Keratinocyte (primary cell): ENCODE measurements around the gene AHNAK2. TPM values are rescaled to one million over a fixed set of nuclear protein-coding genes. Genes with fewer than 3 reads are reported as not detected.

Experiments
- DNase-seq: peaks from one replicate; pipeline ENCODE4 v3.0.0-alpha.2; 2011; ENCODE audit warnings: low read depth, missing footprints, low spot score
- FAIRE-seq: peaks from 2 replicates; lab custom pipeline; 2011; peaks lifted over from hg19 to GRCh38; lab: Jason Lieb, UNC
- H2AFZ ChIP-seq: 2 replicates; pipeline ENCODE4 v1.6.0; 2012; ENCODE audit warnings: low read length, control low read depth, inconsistent platforms; ENCODE audit not compliant: control insufficient read depth
- H3K27ac ChIP-seq: 2 replicates; pipeline ENCODE4 v1.5.1; 2011; ENCODE audit warnings: low read length; ENCODE audit not compliant: control insufficient read depth, insufficient read depth
- H3K27me3 ChIP-seq: 3 replicates; pipeline ENCODE4 v1.6.0; 2011; ENCODE audit warnings: low read length; ENCODE audit not compliant: control insufficient read depth, insufficient read depth; ENCODE audit errors: extremely low read depth
- H3K36me3 ChIP-seq, 2 experiments: 2 replicates in 1 of 2; 3 replicates in 1 of 2; pipeline ENCODE4 v1.5.1; 2011; ENCODE audit warnings: low read length in 2 of 2, mild to moderate bottlenecking in 1 of 2; ENCODE audit not compliant: control insufficient read depth in 2 of 2, insufficient read depth in 2 of 2; ENCODE audit errors: extremely low read depth in 1 of 2
- H3K4me1 ChIP-seq: 3 replicates; pipeline ENCODE4 v1.5.1; 2011; ENCODE audit warnings: low read length; ENCODE audit not compliant: control insufficient read depth, insufficient read depth; ENCODE audit errors: extremely low read depth
- H3K4me2 ChIP-seq: 3 replicates; pipeline ENCODE4 v1.6.0; 2011; ENCODE audit warnings: low read depth, low read length; ENCODE audit not compliant: control insufficient read depth, insufficient read depth; ENCODE audit errors: extremely low read depth
- H3K4me3 ChIP-seq, 3 experiments: fragments of 200-600 bp in 1 of 3; sonication (generic) in 1 of 3; 2 replicates in 2 of 3; 3 replicates in 1 of 3; pipeline ENCODE4 v1.5.1; 2011 to 2016; ENCODE audit warnings: low read length in 3 of 3, mild to moderate bottlenecking in 3 of 3, control low read depth in 2 of 3, inconsistent platforms in 1 of 3, low read depth in 1 of 3, mixed read lengths in 1 of 3, mixed run types in 1 of 3, moderate library complexity in 1 of 3; ENCODE audit not compliant: control insufficient read depth in 2 of 3, insufficient read depth in 2 of 3; ENCODE audit errors: extremely low read depth in 1 of 3
- H3K79me2 ChIP-seq: 2 replicates; pipeline ENCODE4 v1.6.0; 2012; ENCODE audit warnings: low read length; ENCODE audit not compliant: control insufficient read depth, insufficient read depth
- H3K9ac ChIP-seq: 3 replicates; pipeline ENCODE4 v1.6.0; 2011; ENCODE audit warnings: low read length; ENCODE audit not compliant: control insufficient read depth, insufficient read depth; ENCODE audit errors: extremely low read depth
- H3K9me1 ChIP-seq: 3 replicates; pipeline ENCODE4 v1.6.0; 2011; ENCODE audit warnings: low read length; ENCODE audit not compliant: control insufficient read depth, insufficient read depth; ENCODE audit errors: extremely low read depth
- H3K9me3 ChIP-seq: 2 replicates; pipeline ENCODE4 v1.5.1; 2012; ENCODE audit warnings: low read depth, low read length; ENCODE audit not compliant: control insufficient read depth
- H4K20me1 ChIP-seq: 3 replicates; pipeline ENCODE4 v1.6.0; 2011; ENCODE audit warnings: low read length; ENCODE audit not compliant: control insufficient read depth, insufficient read depth; ENCODE audit errors: extremely low read depth
- EZH2 ChIP-seq: IDR thresholded peaks from one replicate; pipeline ENCODE4 v1.6.1; 2012; ENCODE audit warnings: inconsistent platforms, mild to moderate bottlenecking, low read length, moderate library complexity
- dilution Hi-C: fragments of 300-500 bp; cut with MboI; formaldehyde crosslinking; loops from one replicate; pipeline ENCODE4 v1.7.0; 2020; ENCODE audit warnings: low sequenced_read_pairs; ENCODE audit not compliant: extremely low pct_ligation_motif_present
- polyA plus RNA-seq, 5 experiments: library from polyadenylated mRNA; depleted of rRNA in 3 of 5; stranded (reverse) in 3 of 5; stranded (forward) in 1 of 5; unstranded in 1 of 5; fragments of >200 nt; gene quantifications; 1 replicate in 1 of 5; 2 replicates in 3 of 5; 3 replicates in 1 of 5; pipeline versions ENCODE4 v1.2.1 to v1.2.3, GENCODE V29; 2011 to 2012; ENCODE audit warnings: missing spikeins in 2 of 5, low read depth in 1 of 5, low replicate concordance in 1 of 5
- TF ChIP-seq, protein P1 (sequence below), 3 experiments: IDR thresholded peaks in 1 of 3; conservative IDR thresholded peaks in 1 of 3; optimal IDR thresholded peaks in 1 of 3; 2 replicates in 2 of 3; 3 replicates in 1 of 3; pipeline versions ENCODE3 to v1.5.1; 2011; ENCODE audit warnings: low read length in 3 of 3, mild to moderate bottlenecking in 3 of 3, moderate library complexity in 2 of 3, control low read depth in 1 of 3, inconsistent platforms in 1 of 3; ENCODE audit not compliant: insufficient read depth in 2 of 3; ENCODE audit errors: extremely low read depth in 1 of 3

AHNAK2 gene
- polyA plus RNA-seq, 1 donor (not counting 4 experiments of a cell fraction or from before 2014, with no cell fraction given) = 164 TPM

DNA sequence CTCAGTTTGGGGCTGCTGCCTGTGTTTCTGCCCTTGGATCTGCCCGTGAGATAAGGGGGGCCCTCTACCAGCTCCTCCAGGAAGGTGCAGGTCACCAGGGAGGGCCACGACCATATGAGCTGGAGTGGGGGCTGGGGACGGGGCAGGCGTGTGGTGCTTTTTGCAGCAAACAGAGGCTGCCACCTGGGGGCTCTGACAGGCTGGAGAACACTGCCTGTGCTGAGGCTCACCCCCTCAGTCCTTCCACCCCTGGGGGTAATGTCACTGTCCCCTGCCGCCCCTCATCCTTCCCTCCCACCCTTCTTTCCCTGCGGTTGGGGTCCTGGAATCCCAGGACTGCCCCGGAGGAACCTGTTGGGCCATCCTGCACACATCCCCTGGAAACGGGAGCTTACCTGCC, 50.3 kb downstream of the AHNAK2 start:
- H3K79me2 ChIP-seq = no peaks in the 10 kb centered on the region
- DNase-seq = no peak
- H3K9ac ChIP-seq = no peak overlapping the region
- no peak overlapping the region for H2AFZ ChIP-seq
- dilution Hi-C loops = no loop called here
- no peaks in the 10 kb centered on the region for H4K20me1 ChIP-seq
- TF ChIP-seq EZH2 = no peak
- TF ChIP-seq, protein P1, sequence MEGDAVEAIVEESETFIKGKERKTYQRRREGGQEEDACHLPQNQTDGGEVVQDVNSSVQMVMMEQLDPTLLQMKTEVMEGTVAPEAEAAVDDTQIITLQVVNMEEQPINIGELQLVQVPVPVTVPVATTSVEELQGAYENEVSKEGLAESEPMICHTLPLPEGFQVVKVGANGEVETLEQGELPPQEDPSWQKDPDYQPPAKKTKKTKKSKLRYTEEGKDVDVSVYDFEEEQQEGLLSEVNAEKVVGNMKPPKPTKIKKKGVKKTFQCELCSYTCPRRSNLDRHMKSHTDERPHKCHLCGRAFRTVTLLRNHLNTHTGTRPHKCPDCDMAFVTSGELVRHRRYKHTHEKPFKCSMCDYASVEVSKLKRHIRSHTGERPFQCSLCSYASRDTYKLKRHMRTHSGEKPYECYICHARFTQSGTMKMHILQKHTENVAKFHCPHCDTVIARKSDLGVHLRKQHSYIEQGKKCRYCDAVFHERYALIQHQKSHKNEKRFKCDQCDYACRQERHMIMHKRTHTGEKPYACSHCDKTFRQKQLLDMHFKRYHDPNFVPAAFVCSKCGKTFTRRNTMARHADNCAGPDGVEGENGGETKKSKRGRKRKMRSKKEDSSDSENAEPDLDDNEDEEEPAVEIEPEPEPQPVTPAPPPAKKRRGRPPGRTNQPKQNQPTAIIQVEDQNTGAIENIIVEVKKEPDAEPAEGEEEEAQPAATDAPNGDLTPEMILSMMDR (optimal IDR thresholded peaks at IDR 0.05 in 1 of 3, IDR thresholded peaks at IDR 0.05 in 1 of 3, conservative IDR thresholded peaks at IDR 0.05 in 1 of 3; ENCODE audit: extremely low read depth in 1 of 3, insufficient read depth in 2 of 3, low read length in 3 of 3) = no peak
- no peaks in the 10 kb centered on the region for H3K9me1 ChIP-seq
- no peaks in the 10 kb centered on the region for H3K9me3 ChIP-seq
- H3K27me3 ChIP-seq = peaks cover 18% of the 10 kb centered on the region
- H3K4me1 ChIP-seq = no peaks in the 10 kb centered on the region
- H3K4me2 ChIP-seq = no peak overlapping the region
- no peak overlapping the region for H3K4me3 ChIP-seq
- no peaks in the 10 kb centered on the region for H3K36me3 ChIP-seq
- H3K27ac ChIP-seq = no peak overlapping the region
- FAIRE-seq = no peak

DNA sequence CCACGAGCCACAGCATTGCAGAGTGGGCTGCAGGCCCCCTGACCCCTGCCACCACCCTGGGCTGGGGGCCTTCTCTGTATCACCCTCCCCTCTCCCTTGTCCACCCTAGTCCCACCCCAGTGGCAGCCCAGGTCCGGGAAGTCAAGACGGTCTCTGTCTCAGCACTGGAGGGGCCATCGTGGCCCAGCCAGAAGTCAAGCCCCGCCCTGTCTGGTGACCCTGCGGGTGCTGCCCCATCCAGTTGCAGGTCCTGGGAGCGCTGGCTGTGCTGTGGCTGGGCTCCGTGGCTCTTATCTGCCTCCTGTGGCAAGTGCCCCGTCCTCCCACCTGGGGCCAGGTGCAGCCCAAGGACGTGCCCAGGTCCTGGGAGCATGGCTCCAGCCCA, 50.8 kb downstream of the AHNAK2 start:
- H3K4me3 ChIP-seq = no peak overlapping the region
- no peak for FAIRE-seq

More for the DNA sequence above, 50.8 kb downstream of the AHNAK2 start:
- Histone ChIP-seq H3K9ac (no peak overlapping the region), H3K9me3 (no peaks in the 10 kb centered on the region), H3K27me3 (peaks cover 15% of the 10 kb centered on the region), H3K4me1 (no peaks in the 10 kb centered on the region), H4K20me1 (no peaks in the 10 kb centered on the region), H3K4me2 (no peak overlapping the region), H3K36me3 (no peaks in the 10 kb centered on the region), H3K27ac (no peak overlapping the region), H3K79me2 (no peaks in the 10 kb centered on the region), H2AFZ (no peak overlapping the region), H3K9me1 (no peaks in the 10 kb centered on the region)
- dilution Hi-C loops = no loop called here
- DNase-seq = no peak
- TF ChIP-seq, protein P1 (optimal IDR thresholded peaks at IDR 0.05 in 1 of 3, IDR thresholded peaks at IDR 0.05 in 1 of 3, conservative IDR thresholded peaks at IDR 0.05 in 1 of 3; ENCODE audit: extremely low read depth in 1 of 3, insufficient read depth in 2 of 3, low read length in 3 of 3) = no peak
- TF ChIP-seq EZH2 = no peak
